ENCODE data around the gene TSSK6. TPM values are rescaled to one million over a fixed set of nuclear protein-coding genes. Genes with fewer than 3 reads are reported as not detected.

TSSK6 gene
- total RNA-seq, 2 donors from 2014 or later: 2.1 to 2.6 TPM

GRCh38 chr19:19526581-19527370 is 11.4 kb upstream of the TSSK6 start:
- no peaks in the 10 kb centered on the region for H3K27me3 ChIP-seq
- no peak for TF ChIP-seq POLR2A (IDR thresholded peaks at IDR 0.05)
- TF ChIP-seq, protein P1, sequence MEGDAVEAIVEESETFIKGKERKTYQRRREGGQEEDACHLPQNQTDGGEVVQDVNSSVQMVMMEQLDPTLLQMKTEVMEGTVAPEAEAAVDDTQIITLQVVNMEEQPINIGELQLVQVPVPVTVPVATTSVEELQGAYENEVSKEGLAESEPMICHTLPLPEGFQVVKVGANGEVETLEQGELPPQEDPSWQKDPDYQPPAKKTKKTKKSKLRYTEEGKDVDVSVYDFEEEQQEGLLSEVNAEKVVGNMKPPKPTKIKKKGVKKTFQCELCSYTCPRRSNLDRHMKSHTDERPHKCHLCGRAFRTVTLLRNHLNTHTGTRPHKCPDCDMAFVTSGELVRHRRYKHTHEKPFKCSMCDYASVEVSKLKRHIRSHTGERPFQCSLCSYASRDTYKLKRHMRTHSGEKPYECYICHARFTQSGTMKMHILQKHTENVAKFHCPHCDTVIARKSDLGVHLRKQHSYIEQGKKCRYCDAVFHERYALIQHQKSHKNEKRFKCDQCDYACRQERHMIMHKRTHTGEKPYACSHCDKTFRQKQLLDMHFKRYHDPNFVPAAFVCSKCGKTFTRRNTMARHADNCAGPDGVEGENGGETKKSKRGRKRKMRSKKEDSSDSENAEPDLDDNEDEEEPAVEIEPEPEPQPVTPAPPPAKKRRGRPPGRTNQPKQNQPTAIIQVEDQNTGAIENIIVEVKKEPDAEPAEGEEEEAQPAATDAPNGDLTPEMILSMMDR (IDR thresholded peaks at IDR 0.05): no peak
- no peak for ATAC-seq
- no peak for DNase-seq
- no peak overlapping the region for H3K4me3 ChIP-seq
- H3K27ac ChIP-seq: no peak overlapping the region
- H3K36me3 ChIP-seq (replicated peaks in 1 of 2; ENCODE audit: insufficient read depth in 1 of 2, low read depth in 2 of 2): peaks cover 0 to 3% of the 10 kb centered on the region in 2 donors
- intact Hi-C loops (cut with DNase I): loop anchor here (5.0 kb wide), 1 partner anchor 121 kb away; no protein-coding TSS in a partner anchor
- H3K9me3 ChIP-seq: no peaks in the 10 kb centered on the region
- H3K4me1 ChIP-seq: no peaks in the 10 kb centered on the region
- WGBS, 2 donors: 87% methylated on average over 15 to 28 of the region's 28 CpGs

GRCh38 chr19:19525611-19526380 is 10.4 kb upstream of the TSSK6 start:
- DNase-seq: no peak
- no peak for ATAC-seq
- TF ChIP-seq, protein P1 (IDR thresholded peaks at IDR 0.05): no peak
- TF ChIP-seq POLR2A (IDR thresholded peaks at IDR 0.05): no peak

DNA sequence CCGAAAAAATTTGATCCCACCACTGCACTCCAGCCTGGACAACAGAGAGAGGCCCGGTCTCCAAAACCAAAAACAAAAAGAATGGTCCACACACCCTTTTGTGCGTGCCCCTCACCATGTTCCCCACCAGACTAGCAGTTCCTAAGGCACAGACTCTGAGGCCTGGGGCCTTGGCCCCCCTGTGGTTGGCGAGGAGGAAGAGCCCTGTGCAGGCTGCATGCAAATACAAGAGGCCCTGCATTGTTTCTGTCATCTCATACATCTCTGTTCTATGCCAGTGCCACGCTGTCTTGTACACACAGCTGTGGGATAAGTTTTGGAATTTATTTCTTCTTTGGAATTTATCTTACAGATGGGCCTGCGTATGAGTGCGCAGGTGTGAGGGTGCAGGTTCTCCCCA is 8.7 kb upstream of the TSSK6 start:
- Histone ChIP-seq H3K27me3 (no peaks in the 10 kb centered on the region), H3K27ac (no peak overlapping the region), H3K9me3 (no peaks in the 10 kb centered on the region), H3K4me3 (no peak overlapping the region), H3K36me3 (replicated peaks in 1 of 2; ENCODE audit: insufficient read depth in 1 of 2, low read depth in 2 of 2) (peaks cover 0 to 3% of the 10 kb centered on the region in 2 donors), H3K4me1 (no peaks in the 10 kb centered on the region)
- intact Hi-C loops (cut with DNase I): no loop called here
- TF ChIP-seq, protein P1 (IDR thresholded peaks at IDR 0.05): no peak
- no peak for TF ChIP-seq POLR2A (IDR thresholded peaks at IDR 0.05)
- DNase-seq (no peak), ATAC-seq (no peak)
- 84 to 97% methylated on average over 7 of the region's 7 CpGs for WGBS, 2 donors

More at GRCh38 chr19:19525611-19526380, 10.4 kb upstream of the TSSK6 start:
- Histone ChIP-seq H3K4me3 (no peak overlapping the region), H3K27me3 (no peaks in the 10 kb centered on the region), H3K27ac (no peak overlapping the region), H3K4me1 (no peaks in the 10 kb centered on the region), H3K36me3 (replicated peaks in 1 of 2; ENCODE audit: insufficient read depth in 1 of 2, low read depth in 2 of 2) (peaks cover 0 to 3% of the 10 kb centered on the region in 2 donors), H3K9me3 (no peaks in the 10 kb centered on the region)
- intact Hi-C loops (cut with DNase I): loop anchor here (5.0 kb wide), 1 partner anchor 122 kb away; no protein-coding TSS in a partner anchor
- WGBS, 2 donors: 70 to 87% methylated on average over 2 to 20 of the region's 23 CpGs

DNA sequence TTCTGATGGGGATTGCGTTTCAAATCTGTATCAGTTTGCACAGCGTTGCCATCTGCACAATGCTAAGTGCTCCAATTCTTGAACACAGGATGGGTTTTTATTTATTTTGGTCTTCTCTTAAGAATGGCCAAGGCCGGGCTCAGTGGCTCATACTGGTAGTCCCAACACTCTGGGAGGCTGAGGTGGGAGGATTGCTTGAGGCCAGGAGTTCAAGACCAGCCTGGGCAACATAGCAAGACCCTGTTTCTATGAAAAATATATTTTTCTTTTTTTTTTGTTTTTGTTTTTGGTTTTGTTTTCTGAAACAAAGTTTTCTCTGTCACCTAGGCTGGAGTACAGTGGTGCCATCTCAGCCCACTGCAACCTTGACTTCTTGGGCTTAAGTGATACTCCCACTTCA is 7.8 kb upstream of the TSSK6 start:
- Histone ChIP-seq H3K9me3 (no peaks in the 10 kb centered on the region), H3K27me3 (no peaks in the 10 kb centered on the region), H3K4me3 (no peak overlapping the region), H3K4me1 (no peaks in the 10 kb centered on the region), H3K36me3 (replicated peaks in 1 of 2; ENCODE audit: insufficient read depth in 1 of 2, low read depth in 2 of 2) (peaks cover 0 to 3% of the 10 kb centered on the region in 2 donors), H3K27ac (no peak overlapping the region)
- ATAC-seq (no peak), DNase-seq (no peak)
- 88 to 100% methylated on average over 3 of the region's 3 CpGs for WGBS, 2 donors
- intact Hi-C loops (cut with DNase I): no loop called here
- TF ChIP-seq POLR2A (IDR thresholded peaks at IDR 0.05): no peak
- TF ChIP-seq, protein P1 (IDR thresholded peaks at IDR 0.05): no peak

Data from body of pancreas (tissue), 4 donors.